H9 (cell line): ENCODE measurements around the gene IQCM. TPM values are rescaled to one million over a fixed set of nuclear protein-coding genes. Genes with fewer than 3 reads are reported as not detected.

Source experiments
- DNase-seq: peaks from one replicate; pipeline ENCODE4 v3.0.0-alpha.2; 2017
- H2AFZ ChIP-seq: one replicate; pipeline ENCODE4 v1.6.1; 2013; ENCODE audit warnings: mild to moderate bottlenecking, low read length, control low read depth, moderate library complexity
- H2AK5ac ChIP-seq: 2 replicates; pipeline ENCODE4 v1.6.1; 2013; ENCODE audit warnings: low read length, control low read depth, mixed read lengths; ENCODE audit not compliant: insufficient read length
- H2BK120ac ChIP-seq: one replicate; pipeline ENCODE4 v1.6.1; 2013; ENCODE audit warnings: low read depth, mild to moderate bottlenecking, low read length, control low read depth, inconsistent platforms; ENCODE audit not compliant: poor library complexity, severe bottlenecking
- H2BK12ac ChIP-seq: 2 replicates; pipeline ENCODE4 v1.6.1; 2013; ENCODE audit warnings: low read length, control low read depth, mixed read lengths, low read depth; ENCODE audit not compliant: insufficient read length
- H2BK15ac ChIP-seq: 2 replicates; pipeline ENCODE4 v1.6.1; 2013; ENCODE audit warnings: low read depth, low read length, control low read depth
- H2BK20ac ChIP-seq: one replicate; pipeline ENCODE4 v1.6.1; 2013; ENCODE audit warnings: low read depth, mild to moderate bottlenecking, low read length, control low read depth, inconsistent platforms; ENCODE audit not compliant: poor library complexity, severe bottlenecking
- H2BK5ac ChIP-seq: 2 replicates; pipeline ENCODE4 v1.6.1; 2013; ENCODE audit warnings: low read length, control low read depth, mixed read lengths; ENCODE audit not compliant: insufficient read length
- H3K14ac ChIP-seq: 2 replicates; pipeline ENCODE4 v1.6.1; 2013; ENCODE audit warnings: low read length, control low read depth; ENCODE audit not compliant: insufficient read depth
- H3K18ac ChIP-seq: 2 replicates; pipeline ENCODE4 v1.6.1; 2013; ENCODE audit warnings: low read depth, mild to moderate bottlenecking, mixed read lengths, low read length, control low read depth; ENCODE audit not compliant: insufficient read length
- H3K23ac ChIP-seq: 2 replicates; pipeline ENCODE4 v1.6.1; 2013; ENCODE audit warnings: low read length, control low read depth, mixed read lengths, low read depth; ENCODE audit not compliant: insufficient read length
- H3K23me2 ChIP-seq: 2 replicates; pipeline ENCODE4 v1.6.1; 2013; ENCODE audit warnings: low read depth, mild to moderate bottlenecking, mixed read lengths, low read length, control low read depth; ENCODE audit not compliant: insufficient read length, poor library complexity, severe bottlenecking
- H3K27ac ChIP-seq: 2 replicates; pipeline ENCODE4 v1.5.1; 2013; ENCODE audit warnings: low read length, control low read depth, mixed read lengths, low read depth; ENCODE audit not compliant: insufficient read length
- H3K27me3 ChIP-seq: 2 replicates; pipeline ENCODE4 v1.6.1; 2013; ENCODE audit warnings: low read length, control low read depth, inconsistent platforms; ENCODE audit not compliant: insufficient read depth
- H3K4ac ChIP-seq: 2 replicates; pipeline ENCODE4 v1.6.1; 2013; ENCODE audit warnings: low read depth, mild to moderate bottlenecking, control low read depth, inconsistent platforms, low read length, moderate library complexity
- H3K4me1 ChIP-seq: 2 replicates; pipeline ENCODE4 v1.6.1; 2013; ENCODE audit warnings: low read length, control low read depth, inconsistent platforms; ENCODE audit not compliant: insufficient read depth
- H3K4me2 ChIP-seq: 2 replicates; pipeline ENCODE4 v1.6.1; 2013; ENCODE audit warnings: low read length, control low read depth, mixed read lengths; ENCODE audit not compliant: insufficient read length, insufficient read depth
- H3K56ac ChIP-seq: 2 replicates; pipeline ENCODE4 v1.6.1; 2013; ENCODE audit warnings: low read depth, mild to moderate bottlenecking, mixed read lengths, low read length, control low read depth; ENCODE audit not compliant: insufficient read length
- H3K79me1 ChIP-seq: 2 replicates; pipeline ENCODE4 v1.6.1; 2013; ENCODE audit warnings: low read depth, mild to moderate bottlenecking, moderate library complexity, low read length, control low read depth, inconsistent platforms; ENCODE audit not compliant: insufficient read depth, poor library complexity, severe bottlenecking
- H3K79me2 ChIP-seq: 2 replicates; pipeline ENCODE4 v1.6.1; 2013; ENCODE audit warnings: low read length, control low read depth, inconsistent platforms; ENCODE audit not compliant: insufficient read depth
- H3K9ac ChIP-seq: 2 replicates; pipeline ENCODE4 v1.6.1; 2013; ENCODE audit warnings: low read length, control low read depth, mixed read lengths; ENCODE audit not compliant: insufficient read length; ENCODE audit errors: extremely low read depth
- H3K9me3 ChIP-seq: one replicate; pipeline ENCODE4 v1.6.1; 2013; ENCODE audit warnings: low read depth, low read length, inconsistent platforms; ENCODE audit not compliant: control insufficient read depth
- H3T11ph ChIP-seq: one replicate; pipeline ENCODE4 v1.6.1; 2013; ENCODE audit warnings: mild to moderate bottlenecking, low read length, control low read depth, inconsistent platforms
- H4K20me1 ChIP-seq: one replicate; pipeline ENCODE4 v1.6.1; 2013; ENCODE audit not compliant: control insufficient read depth, insufficient read length, insufficient read depth
- H4K5ac ChIP-seq: 2 replicates; pipeline ENCODE4 v1.6.1; 2013; ENCODE audit warnings: low read depth, mild to moderate bottlenecking, mixed read lengths, low read length, control low read depth; ENCODE audit not compliant: insufficient read length
- H4K8ac ChIP-seq: replicated peaks from 2 replicates; pipeline ENCODE4 v1.6.1; 2013; ENCODE audit warnings: low read length, control low read depth, mixed read lengths, low read depth; ENCODE audit not compliant: insufficient read length
- H4K91ac ChIP-seq: 2 replicates; pipeline ENCODE4 v1.6.1; 2013; ENCODE audit warnings: low read depth, mild to moderate bottlenecking, moderate library complexity, mixed read lengths, low read length, control low read depth; ENCODE audit not compliant: insufficient read length
- H3K27ac Mint-ChIP-seq, 3 experiments: 2 replicates in 2 of 3; 3 replicates in 1 of 3; pipeline ENCODE4 v1.8.0; 2020 to 2021; ENCODE audit warnings: mixed read lengths in 3 of 3, mild to moderate bottlenecking in 1 of 3, moderate library complexity in 1 of 3
- H3K27me3 Mint-ChIP-seq: 2 replicates; pipeline ENCODE4 v1.8.0; 2021; ENCODE audit warnings: low read depth, mild to moderate bottlenecking, moderate library complexity, mixed read lengths
- H3K36me3 Mint-ChIP-seq, 3 experiments: 2 replicates in 2 of 3; 3 replicates in 1 of 3; pipeline ENCODE4 v1.8.0; 2020 to 2021; ENCODE audit warnings: low read depth in 3 of 3, mixed read lengths in 3 of 3; ENCODE audit not compliant: insufficient read depth in 1 of 3
- H3K4me1 Mint-ChIP-seq, 2 experiments: 2 replicates each; pipeline ENCODE4 v1.8.0; 2020; ENCODE audit warnings: mixed read lengths in 2 of 2
- H3K4me3 Mint-ChIP-seq, 2 experiments: 2 replicates in 1 of 2; 3 replicates in 1 of 2; pipeline ENCODE4 v1.8.0; 2020 to 2021; ENCODE audit warnings: mild to moderate bottlenecking in 2 of 2, mixed read lengths in 2 of 2, moderate library complexity in 1 of 2
- H3K9me3 Mint-ChIP-seq, 2 experiments: 2 replicates in 1 of 2; 3 replicates in 1 of 2; pipeline ENCODE4 v1.8.0; 2020; ENCODE audit warnings: mild to moderate bottlenecking in 2 of 2, mixed read lengths in 2 of 2, moderate library complexity in 1 of 2
- WGBS: extraction: QIAGEN DNeasy Blood & Tissue Kit; methylation state at CpG from one replicate; pipeline ENCODE4 v1.1.7; 2013; ENCODE audit warnings: missing lambda C conversion rate, low lambda C conversion rate, mixed read lengths; ENCODE audit not compliant: insufficient read length; ENCODE audit errors: extremely low coverage; 5-methylcytosine and 5-hydroxymethylcytosine counted together
- total RNA-seq: library from RNA; stranded (reverse); gene quantifications from 2 replicates; pipeline ENCODE4 v1.2.1, GENCODE V29; 2021
- TF ChIP-seq, protein P1 (sequence below): fragments of 200-600 bp; sonication (generic); conservative IDR thresholded peaks from 3 replicates; pipeline ENCODE4 v1.8.0; 2021; ENCODE audit warnings: antibody characterized with exemption, mild to moderate bottlenecking

IQCM gene
- total RNA-seq, 1 experiment from 2014 or later: 0.15 TPM

DNA sequence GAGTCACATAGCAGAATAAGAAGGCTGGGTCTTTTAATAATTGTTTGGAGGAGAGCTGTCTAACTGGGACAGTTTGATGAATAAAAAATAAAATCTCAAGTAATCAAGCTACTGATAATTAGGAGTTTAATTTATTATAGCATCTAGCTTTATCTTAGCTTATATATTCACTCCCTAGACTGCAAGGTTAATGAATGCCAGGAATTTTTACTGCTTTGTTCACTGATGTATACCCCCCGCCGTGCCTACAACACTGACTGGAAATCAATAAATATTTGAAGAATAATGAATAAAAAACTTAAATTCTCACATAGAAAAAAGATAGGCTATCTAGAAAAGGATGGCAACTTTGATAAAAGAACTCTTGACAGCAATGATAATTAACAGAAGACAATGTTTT lies 59.7 kb downstream of the IQCM start:
- no peak overlapping the region for H3K23ac ChIP-seq
- H3K4me1 Mint-ChIP-seq: no peaks in the 10 kb centered on the region; a peak in 1 of 4 replicates
- H4K5ac ChIP-seq: no peak overlapping the region
- no peaks in the 10 kb centered on the region for H3K23me2 ChIP-seq
- H3K4me1 ChIP-seq: no peaks in the 10 kb centered on the region
- H2BK20ac ChIP-seq: no peak overlapping the region
- no CpG with 5 or more reads among the region's 2 CpGs for WGBS
- H3K18ac ChIP-seq: no peak overlapping the region
- H3K9me3 ChIP-seq: no peaks in the 10 kb centered on the region
- H3K9ac ChIP-seq: no peak overlapping the region
- no peak overlapping the region for H2BK12ac ChIP-seq
- no peaks in the 10 kb centered on the region for H3K79me2 ChIP-seq
- H4K20me1 ChIP-seq: no peaks in the 10 kb centered on the region
- DNase-seq: no peak
- H3K79me1 ChIP-seq: no peaks in the 10 kb centered on the region
- H3K56ac ChIP-seq: no peak overlapping the region
- H2BK120ac ChIP-seq: no peak overlapping the region
- H3K27ac Mint-ChIP-seq: no peak overlapping the region
- H3K9me3 Mint-ChIP-seq: no peaks in the 10 kb centered on the region
- no peak overlapping the region for H4K91ac ChIP-seq
- H3K36me3 Mint-ChIP-seq: no peaks in the 10 kb centered on the region
- no peaks in the 10 kb centered on the region for H3K27me3 ChIP-seq
- H2BK15ac ChIP-seq: no peak overlapping the region
- no peak overlapping the region for H2BK5ac ChIP-seq
- H3K4me2 ChIP-seq: no peak overlapping the region
- no peak overlapping the region for H3K14ac ChIP-seq
- TF ChIP-seq, protein P1, sequence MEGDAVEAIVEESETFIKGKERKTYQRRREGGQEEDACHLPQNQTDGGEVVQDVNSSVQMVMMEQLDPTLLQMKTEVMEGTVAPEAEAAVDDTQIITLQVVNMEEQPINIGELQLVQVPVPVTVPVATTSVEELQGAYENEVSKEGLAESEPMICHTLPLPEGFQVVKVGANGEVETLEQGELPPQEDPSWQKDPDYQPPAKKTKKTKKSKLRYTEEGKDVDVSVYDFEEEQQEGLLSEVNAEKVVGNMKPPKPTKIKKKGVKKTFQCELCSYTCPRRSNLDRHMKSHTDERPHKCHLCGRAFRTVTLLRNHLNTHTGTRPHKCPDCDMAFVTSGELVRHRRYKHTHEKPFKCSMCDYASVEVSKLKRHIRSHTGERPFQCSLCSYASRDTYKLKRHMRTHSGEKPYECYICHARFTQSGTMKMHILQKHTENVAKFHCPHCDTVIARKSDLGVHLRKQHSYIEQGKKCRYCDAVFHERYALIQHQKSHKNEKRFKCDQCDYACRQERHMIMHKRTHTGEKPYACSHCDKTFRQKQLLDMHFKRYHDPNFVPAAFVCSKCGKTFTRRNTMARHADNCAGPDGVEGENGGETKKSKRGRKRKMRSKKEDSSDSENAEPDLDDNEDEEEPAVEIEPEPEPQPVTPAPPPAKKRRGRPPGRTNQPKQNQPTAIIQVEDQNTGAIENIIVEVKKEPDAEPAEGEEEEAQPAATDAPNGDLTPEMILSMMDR: no peak
- H3K27ac ChIP-seq: no peak overlapping the region
- no peak overlapping the region for H3K4me3 Mint-ChIP-seq
- no peak overlapping the region for H4K8ac ChIP-seq
- H2AK5ac ChIP-seq: no peak overlapping the region
- H3T11ph ChIP-seq: no peak overlapping the region
- no peaks in the 10 kb centered on the region for H3K27me3 Mint-ChIP-seq
- H2AFZ ChIP-seq: no peak overlapping the region
- no peak overlapping the region for H3K4ac ChIP-seq
